Adrenal gland (tissue), 12 donors: ENCODE results near the gene TAF1B. TPM values are rescaled to one million over a fixed set of nuclear protein-coding genes. Genes with fewer than 3 reads are reported as not detected.

Experiments
- DNase-seq, 7 donors: peaks; one replicate each; pipeline ENCODE4 v3.0.0-alpha.2; 2019 to 2020
- H3K27ac ChIP-seq, 5 donors: fragments of 200-600 bp; sonication (generic) in 4 of 5; 1 replicate in 3 of 5; 2 replicates in 2 of 5; pipeline versions ENCODE4 v1.5.1 to v1.8.0; 2016 to 2020; ENCODE audit warnings: mild to moderate bottlenecking in 1 of 5
- H3K27me3 ChIP-seq: fragments of 200-600 bp; 2 replicates; pipeline ENCODE4 v1.8.0; 2021
- H3K36me3 ChIP-seq, 2 donors: fragments of 200-600 bp; replicated peaks in 1 of 2; 1 replicate in 1 of 2; 2 replicates in 1 of 2; pipeline versions ENCODE4 v1.5.1 to v1.8.0; 2018 to 2022
- H3K4me1 ChIP-seq, 2 donors: fragments of 200-600 bp; replicated peaks in 1 of 2; 1 replicate in 1 of 2; 2 replicates in 1 of 2; pipeline versions ENCODE4 v1.5.1 to v1.8.0; 2018 to 2021
- H3K4me3 ChIP-seq, 4 donors: fragments of 200-600 bp; sonication (generic) in 3 of 4; one replicate each; pipeline ENCODE4 v1.5.1; 2016 to 2018
- H3K9me3 ChIP-seq, 3 donors: fragments of 200-600 bp; sonication (generic) in 1 of 3; replicated peaks in 1 of 3; 1 replicate in 2 of 3; 2 replicates in 1 of 3; pipeline versions ENCODE4 v1.5.1 to v1.8.0; 2016 to 2021
- POLR2A ChIP-seq, 2 donors: fragments of 450-650 bp; IDR thresholded peaks; one replicate each; pipeline ENCODE4 v1.6.1; 2017; ENCODE audit warnings: antibody characterized with exemption in 2 of 2, mild to moderate bottlenecking in 2 of 2, moderate library complexity in 1 of 2
- WGBS, 4 donors: extraction: QIAGEN DNeasy Blood & Tissue Kit in 2 of 4; methylation state at CpG; one replicate each; pipeline versions ENCODE4 v1.1.5 to v1.1.7; 2013 to 2017; 5-methylcytosine and 5-hydroxymethylcytosine counted together
- intact Hi-C, 2 donors: fragments of 100-400 bp; cut with DNase I; formaldehyde crosslinking; loops; one replicate each; pipeline versions ENCODE4 v1.14.1 to v1.15.0; 2022 to 2023
- polyA plus RNA-seq, 3 donors: library from polyadenylated mRNA; stranded (reverse); fragments of 200-250 nt in 2 of 3; fragments of 350-450 nt in 1 of 3; fragmentation: Illumina TruSeq in 1 of 3; extraction: RNeasy Lipid Tissue Mini Kit (QIAGEN cat#74804) in 1 of 3; gene quantifications; one replicate each; pipeline ENCODE4 v1.2.3, GENCODE V29; 2013 to 2014
- total RNA-seq, 9 donors: library from RNA; depleted of rRNA in 4 of 9; stranded (reverse); fragments of >200 nt in 4 of 9; fragments of 120-200 nt in 1 of 9; fragmentation: NEBNext Ultra II Directional in 1 of 9; extraction: Animal tissue kit (Norgen Biotek cat#: 25700) in 1 of 9; gene quantifications; one replicate each; pipeline versions ENCODE4 v1.1.0 to v1.2.4, GENCODE V29; 2013 to 2023
- TF ChIP-seq, protein P1 (sequence below), 6 experiments: fragments of 450-650 bp in 4 of 6; fragments of 200-600 bp in 2 of 6; sonication (generic) in 1 of 6; IDR thresholded peaks; 1 replicate in 5 of 6; 2 replicates in 1 of 6; pipeline versions ENCODE4 v1.5.1 to v1.8.0; 2016 to 2021; ENCODE audit warnings: antibody characterized with exemption in 6 of 6, mild to moderate bottlenecking in 2 of 6, moderate library complexity in 1 of 6
- donor health status: healthy with polysubstance abuse.
- donor health status: Bipolar disorder and iron deficiency.
- donor health status: DM: yes; HTN: yes; CAD: no.
- donor health status: DM: no; HTN: no; CAD: no.
- donor health status: DM: no; HTN: no; CAD: no.
- donor health status: DM: yes; HTN: yes; CAD: no.

Gene TAF1B
- total and polyA plus RNA-seq, 12 donors, result 3.1 to 21.6 (median 14.9) TPM

DNA sequence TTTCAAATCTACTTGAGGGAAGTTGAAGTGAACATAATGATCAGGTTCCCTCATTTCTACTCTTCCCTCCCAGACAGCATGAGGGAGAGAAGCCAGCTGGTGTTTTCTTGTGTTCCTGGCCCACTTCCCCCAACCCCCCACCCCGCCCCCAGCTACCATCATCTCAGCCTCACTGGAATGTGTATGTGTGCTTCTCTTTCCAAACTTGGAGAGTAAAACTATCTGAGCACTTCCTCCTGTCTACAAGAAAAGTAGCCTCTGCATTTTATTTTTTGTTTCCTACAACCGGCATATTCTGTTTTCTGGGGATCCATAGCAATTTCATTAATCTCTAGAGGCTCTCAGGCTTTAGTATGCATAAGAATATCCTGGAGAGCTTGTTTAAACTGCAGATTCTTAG, 54.6 kb downstream of the TAF1B start:
- 69 to 82% (median 76%) methylated on average over 2 of the region's 2 CpGs for WGBS, 4 donors
- no peak for TF ChIP-seq POLR2A (IDR thresholded peaks at IDR 0.05)
- TF ChIP-seq, protein P1, sequence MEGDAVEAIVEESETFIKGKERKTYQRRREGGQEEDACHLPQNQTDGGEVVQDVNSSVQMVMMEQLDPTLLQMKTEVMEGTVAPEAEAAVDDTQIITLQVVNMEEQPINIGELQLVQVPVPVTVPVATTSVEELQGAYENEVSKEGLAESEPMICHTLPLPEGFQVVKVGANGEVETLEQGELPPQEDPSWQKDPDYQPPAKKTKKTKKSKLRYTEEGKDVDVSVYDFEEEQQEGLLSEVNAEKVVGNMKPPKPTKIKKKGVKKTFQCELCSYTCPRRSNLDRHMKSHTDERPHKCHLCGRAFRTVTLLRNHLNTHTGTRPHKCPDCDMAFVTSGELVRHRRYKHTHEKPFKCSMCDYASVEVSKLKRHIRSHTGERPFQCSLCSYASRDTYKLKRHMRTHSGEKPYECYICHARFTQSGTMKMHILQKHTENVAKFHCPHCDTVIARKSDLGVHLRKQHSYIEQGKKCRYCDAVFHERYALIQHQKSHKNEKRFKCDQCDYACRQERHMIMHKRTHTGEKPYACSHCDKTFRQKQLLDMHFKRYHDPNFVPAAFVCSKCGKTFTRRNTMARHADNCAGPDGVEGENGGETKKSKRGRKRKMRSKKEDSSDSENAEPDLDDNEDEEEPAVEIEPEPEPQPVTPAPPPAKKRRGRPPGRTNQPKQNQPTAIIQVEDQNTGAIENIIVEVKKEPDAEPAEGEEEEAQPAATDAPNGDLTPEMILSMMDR (IDR thresholded peaks at IDR 0.05), result no peak
- H3K4me1 ChIP-seq, result peaks cover 0 to 11% of the 10 kb centered on the region in 2 donors
- intact Hi-C loops, result no loop called here
- no peak for DNase-seq
- no peaks in the 10 kb centered on the region for H3K36me3 ChIP-seq
- H3K27me3 ChIP-seq, result no peaks in the 10 kb centered on the region
- no peaks in the 10 kb centered on the region for H3K9me3 ChIP-seq
- H3K4me3 ChIP-seq, result no peak overlapping the region
- H3K27ac ChIP-seq, result peak overlapping the region in 1 of 5 donors; percentile 31

DNA sequence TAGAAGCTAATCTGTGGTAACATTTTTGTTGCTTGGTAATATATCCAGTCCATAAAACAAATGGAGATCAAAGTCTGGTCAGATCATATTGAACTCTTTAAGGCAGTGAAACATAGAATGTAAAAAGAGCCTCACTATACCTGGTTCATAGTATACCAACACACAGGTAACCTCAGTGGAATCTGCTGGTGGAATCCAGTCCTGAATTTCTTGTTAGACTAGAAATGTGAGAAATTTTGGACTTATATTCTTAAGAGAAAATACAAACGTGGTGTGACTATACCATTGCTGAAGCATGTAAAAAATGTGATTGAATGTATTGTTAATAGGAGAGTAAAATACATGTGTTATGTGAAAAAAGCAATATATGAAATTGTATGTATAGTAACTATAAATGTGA, 62.1 kb downstream of the TAF1B start:
- WGBS, 4 donors, result 84 to 93% (median 88%) methylated on average over 1 of the region's 1 CpG
- intact Hi-C loops, result no loop called here

DNA sequence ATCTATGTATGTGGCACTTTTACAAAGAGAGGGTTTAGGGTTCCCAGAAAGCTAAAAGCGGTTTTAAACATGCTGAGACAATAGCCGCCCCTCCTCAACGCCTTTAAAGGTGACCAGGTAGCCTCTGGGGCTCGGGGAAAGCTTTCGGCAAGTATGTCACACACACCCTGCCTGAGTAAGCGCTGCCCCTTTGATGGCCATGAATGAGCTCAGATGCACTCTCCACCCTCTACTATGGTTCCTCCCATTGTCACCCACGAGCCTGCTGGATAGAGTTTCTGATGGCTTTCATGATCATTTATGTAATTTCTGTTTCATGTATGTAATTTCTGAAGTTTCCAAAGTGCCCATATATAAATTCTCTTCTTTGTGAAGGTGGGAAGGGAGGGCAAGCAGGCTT, 64.1 kb downstream of the TAF1B start:
- H3K27me3 ChIP-seq, result no peaks in the 10 kb centered on the region
- intact Hi-C loops, result no loop called here
- no peak overlapping the region for H3K27ac ChIP-seq
- H3K36me3 ChIP-seq, result no peaks in the 10 kb centered on the region
- H3K4me3 ChIP-seq, result no peak overlapping the region
- TF ChIP-seq, protein P1 (IDR thresholded peaks at IDR 0.05), result no peak
- no peak for TF ChIP-seq POLR2A (IDR thresholded peaks at IDR 0.05)
- H3K4me1 ChIP-seq, result no peaks in the 10 kb centered on the region
- DNase-seq, result no peak
- WGBS, 4 donors, result 94 to 99% (median 95%) methylated on average over 7 of the region's 7 CpGs
- no peaks in the 10 kb centered on the region for H3K9me3 ChIP-seq

More for the DNA sequence above, 62.1 kb downstream of the TAF1B start:
- Histone ChIP-seq H3K36me3 (no peaks in the 10 kb centered on the region), H3K4me3 (no peak overlapping the region), H3K27ac (no peak overlapping the region), H3K9me3 (no peaks in the 10 kb centered on the region), H3K27me3 (no peaks in the 10 kb centered on the region), H3K4me1 (no peaks in the 10 kb centered on the region)
- TF ChIP-seq POLR2A (IDR thresholded peaks at IDR 0.05), result no peak
- TF ChIP-seq, protein P1 (IDR thresholded peaks at IDR 0.05), result no peak
- no peak for DNase-seq

DNA sequence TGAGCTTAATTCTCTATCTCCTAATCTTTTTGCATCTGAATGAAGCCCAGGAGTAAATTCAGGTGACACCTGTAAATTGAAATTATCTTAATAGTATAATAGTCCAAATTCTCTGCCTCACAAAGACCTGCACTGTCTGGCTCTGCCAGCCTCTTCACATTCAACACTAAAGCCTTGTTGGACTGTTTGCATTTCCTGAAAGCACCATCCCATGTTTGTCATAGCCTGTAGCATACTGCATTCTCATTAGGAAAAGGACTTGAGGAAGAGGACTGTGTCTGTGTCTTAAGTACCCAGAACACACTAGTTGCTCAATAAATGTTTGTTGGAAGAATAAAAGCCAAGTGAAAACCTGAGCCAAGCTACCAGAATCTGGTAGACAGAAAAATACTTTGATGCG, 65.4 kb downstream of the TAF1B start:
- H3K27ac ChIP-seq, result no peak overlapping the region
- TF ChIP-seq, protein P1 (IDR thresholded peaks at IDR 0.05), result no peak
- no peak for TF ChIP-seq POLR2A (IDR thresholded peaks at IDR 0.05)
- no peak overlapping the region for H3K4me3 ChIP-seq
- H3K36me3 ChIP-seq, result no peaks in the 10 kb centered on the region
- DNase-seq, result no peak
- H3K27me3 ChIP-seq, result no peaks in the 10 kb centered on the region
- 95 to 100% (median 99%) methylated on average over 1 of the region's 1 CpG for WGBS, 4 donors
- H3K4me1 ChIP-seq, result no peaks in the 10 kb centered on the region
- intact Hi-C loops, result no loop called here
- no peaks in the 10 kb centered on the region for H3K9me3 ChIP-seq
